GM23338 (cell line): Measurements from ENCODE around the gene AACS. TPM values are rescaled to one million over a fixed set of nuclear protein-coding genes. Genes with fewer than 3 reads are reported as not detected.

Experiments used
- ATAC-seq: fragments of 200-7000 bp; cut with Tn5 transposase; 3 replicates; pipeline ENCODE4 v1.9.1; 2020
- DNase-seq: peaks from one replicate; pipeline ENCODE4 v3.0.0-alpha.2; 2015; ENCODE audit warnings: low spot score
- H2AFZ ChIP-seq: fragments of 200-600 bp; sonication (generic); 2 replicates; pipeline ENCODE4 v1.8.0; 2016; ENCODE audit warnings: antibody characterized with exemption, mild to moderate bottlenecking, moderate library complexity
- H3F3A ChIP-seq: fragments of 200-600 bp; sonication (generic); replicated peaks from 2 replicates; pipeline ENCODE4 v1.8.0; 2017; ENCODE audit warnings: antibody characterized with exemption, mixed run types, low read depth
- H3K27ac ChIP-seq: fragments of 200-600 bp; sonication (generic); 2 replicates; pipeline ENCODE4 v1.6.1; 2016; ENCODE audit warnings: low read depth
- H3K27me3 ChIP-seq: fragments of 200-600 bp; sonication (generic); 2 replicates; pipeline ENCODE4 v1.8.0; 2016; ENCODE audit warnings: mild to moderate bottlenecking, mixed run types, moderate library complexity; ENCODE audit not compliant: insufficient read depth
- H3K36me3 ChIP-seq: fragments of 200-600 bp; sonication (generic); 2 replicates; pipeline ENCODE4 v1.8.0; 2016; ENCODE audit warnings: mild to moderate bottlenecking; ENCODE audit not compliant: insufficient read depth
- H3K4me1 ChIP-seq: fragments of 200-600 bp; sonication (generic); 2 replicates; pipeline ENCODE4 v1.8.0; 2016; ENCODE audit warnings: mild to moderate bottlenecking, moderate library complexity; ENCODE audit not compliant: insufficient read depth
- H3K4me2 ChIP-seq: fragments of 200-600 bp; sonication (generic); 2 replicates; pipeline ENCODE4 v1.7.1; 2017; ENCODE audit warnings: mixed run types
- H3K4me3 ChIP-seq: fragments of 200-600 bp; sonication (generic); 2 replicates; pipeline ENCODE4 v1.6.1; 2016; ENCODE audit warnings: mixed run types
- H3K79me2 ChIP-seq: fragments of 200-600 bp; sonication (generic); replicated peaks from 2 replicates; pipeline ENCODE4 v1.8.0; 2017; ENCODE audit warnings: mild to moderate bottlenecking; ENCODE audit not compliant: insufficient read depth
- H3K9me2 ChIP-seq: fragments of 200-600 bp; sonication (generic); 2 replicates; pipeline ENCODE4 v1.8.0; 2017; ENCODE audit not compliant: insufficient read depth
- H4K20me1 ChIP-seq: fragments of 200-600 bp; sonication (generic); replicated peaks from 2 replicates; pipeline ENCODE4 v1.8.0; 2017; ENCODE audit warnings: mild to moderate bottlenecking; ENCODE audit not compliant: insufficient read depth
- H3K27ac Mint-ChIP-seq: 2 replicates; pipeline ENCODE4 v1.8.0; 2020; ENCODE audit warnings: inconsistent platforms, mild to moderate bottlenecking, moderate library complexity, mixed read lengths
- H3K27me3 Mint-ChIP-seq: 3 replicates; pipeline ENCODE4 v1.8.0; 2022; ENCODE audit warnings: low read depth, mild to moderate bottlenecking, moderate library complexity, mixed read lengths, inconsistent platforms; ENCODE audit not compliant: insufficient read depth, poor library complexity
- H3K36me3 Mint-ChIP-seq: 3 replicates; pipeline ENCODE4 v1.8.0; 2021; ENCODE audit warnings: low read depth, mild to moderate bottlenecking, inconsistent platforms, moderate library complexity, mixed read lengths
- H3K4me1 Mint-ChIP-seq: 3 replicates; pipeline ENCODE4 v1.8.0; 2020; ENCODE audit warnings: mild to moderate bottlenecking, inconsistent platforms, mixed read lengths
- H3K4me3 Mint-ChIP-seq: 3 replicates; pipeline ENCODE4 v1.8.0; 2021; ENCODE audit warnings: moderate library complexity, mild to moderate bottlenecking, inconsistent platforms, mixed read lengths
- H3K9me3 Mint-ChIP-seq: 3 replicates; pipeline ENCODE4 v1.8.0; 2020; ENCODE audit warnings: moderate library complexity, mild to moderate bottlenecking, inconsistent platforms, mixed read lengths
- CREB1 ChIP-seq: fragments of 250-450 bp; sonication (Bioruptor Pico); IDR thresholded peaks from 2 replicates; pipeline ENCODE4 v1.5.0; 2020; ENCODE audit warnings: low read depth, mild to moderate bottlenecking, moderate library complexity
- CTCF ChIP-seq, 2 experiments: fragments of 200-600 bp in 1 of 2; sonication (generic) in 1 of 2; conservative IDR thresholded peaks; 2 replicates each; pipeline versions ENCODE4 v1.5.1 to v1.6.1; 2016 to 2017; ENCODE audit warnings: antibody characterized with exemption in 2 of 2, low read depth in 2 of 2, mild to moderate bottlenecking in 2 of 2, moderate library complexity in 1 of 2
- ETS1 ChIP-seq: IDR thresholded peaks from 2 replicates; pipeline ENCODE4 v1.6.1; 2016; ENCODE audit warnings: antibody characterized with exemption
- EZH2 ChIP-seq: fragments of 200-600 bp; sonication (generic); IDR thresholded peaks from one replicate; pipeline ENCODE4 v1.8.0; 2017; ENCODE audit warnings: antibody characterized with exemption, mild to moderate bottlenecking, low read depth; ENCODE audit not compliant: unreplicated experiment
- EZH2phosphoT487 ChIP-seq: fragments of 200-600 bp; sonication (generic); IDR thresholded peaks from one replicate; pipeline ENCODE4 v1.8.1; 2018; ENCODE audit warnings: antibody characterized with exemption; ENCODE audit not compliant: unreplicated experiment
- NANOG ChIP-seq: IDR thresholded peaks from 2 replicates; pipeline ENCODE4 v1.6.1; 2016; ENCODE audit warnings: antibody characterized with exemption, borderline replicate concordance
- POLR2AphosphoS5 ChIP-seq: IDR thresholded peaks from 2 replicates; pipeline ENCODE4 v1.6.1; 2016; ENCODE audit warnings: antibody characterized with exemption, low read depth
- ZNF114 ChIP-seq: fragments of 250-450 bp; sonication (Bioruptor Pico); IDR thresholded peaks from 2 replicates; pipeline ENCODE4 v1.5.0; 2020; ENCODE audit warnings: mild to moderate bottlenecking, moderate library complexity
- ZNF331 ChIP-seq: fragments of 250-450 bp; sonication (Bioruptor Pico); IDR thresholded peaks from 2 replicates; pipeline ENCODE4 v1.5.0; 2020; ENCODE audit warnings: low read depth, mild to moderate bottlenecking, moderate library complexity
- ZNF462 ChIP-seq: fragments of 250-450 bp; sonication (Bioruptor Pico); IDR thresholded peaks from 2 replicates; pipeline ENCODE4 v1.5.0; 2020; ENCODE audit warnings: mild to moderate bottlenecking, moderate library complexity
- polyA plus RNA-seq: library from polyadenylated mRNA; unstranded; fragments of >200 nt; fragmentation: Nextera tagmentation; extraction: Ambion mirVana; gene quantifications from 2 replicates; pipeline ENCODE4 v1.2.1, GENCODE V29; 2016
- total RNA-seq: library from RNA; depleted of rRNA; stranded (reverse); fragments of >200 nt; shearing (Covaris generic); gene quantifications from 2 replicates; pipeline ENCODE4 v1.2.3, GENCODE V29; 2014

The AACS gene
- total and polyA plus RNA-seq, 2 experiments from 2014 or later: 31.1 to 64.4 TPM

GRCh38 chr12:125089083-125089482, 23.8 kb downstream of the AACS start (continued):
- TF ChIP-seq ZNF462 (CRISPR knock-in tag): no peak

GRCh38 chr12:125089626-125090025, 24.4 kb downstream of the AACS start:
- Mint-ChIP-seq H3K27me3 (peaks cover 5% of the 10 kb centered on the region), H3K27ac (no peak overlapping the region), H3K4me1 (peaks cover 2% of the 10 kb centered on the region; the same call in 1 of the 3 replicates), H3K4me3 (no peak overlapping the region), H3K36me3 (peaks cover 35% of the 10 kb centered on the region), H3K9me3 (no peaks in the 10 kb centered on the region; the same call in 1 of the 3 replicates)
- Histone ChIP-seq H4K20me1 (0 out of 2 replicates have a peak, but pooled peaks cover 19% of the 10 kb centered on the region), H3K9me2 (peaks cover 6% of the 10 kb centered on the region; the same call in 1 of the 2 replicates), H3K27me3 (no peaks in the 10 kb centered on the region), H3K36me3 (peaks cover 17% of the 10 kb centered on the region; the same call in 1 of the 2 replicates), H3F3A (peaks cover 7% of the 10 kb centered on the region; the same call in 1 of the 2 replicates), H3K4me2 (no peak overlapping the region), H2AFZ (no peak overlapping the region), H3K79me2 (peaks cover 4% of the 10 kb centered on the region; the same call in 1 of the 2 replicates), H3K27ac (no peak overlapping the region), H3K4me3 (no peak overlapping the region), H3K4me1 (no peaks in the 10 kb centered on the region)
- no peak for DNase-seq
- ATAC-seq: no peak
- TF ChIP-seq NANOG (no peak), POLR2AphosphoS5 (no peak), EZH2phosphoT487 (no peak), ETS1 (no peak), CREB1 (CRISPR knock-in tag) (no peak), CTCF (conservative IDR thresholded peaks at IDR 0.05; ENCODE audit: low read depth in 2 of 2) (no peak), ZNF114 (CRISPR knock-in tag) (no peak), ZNF331 (CRISPR knock-in tag) (no peak), EZH2 (no peak)
